ENCODE results near the gene MAP7D1. TPM values are rescaled to one million over a fixed set of nuclear protein-coding genes. Genes with fewer than 3 reads are reported as not detected.
"Not testable (repeated sequence)": the region's sequence is repeated elsewhere in the genome, so short reads cannot be mapped to it uniquely, and the experiment has no call there.

Gene MAP7D1
- total RNA-seq, 4 donors from 2014 or later: 74.3 to 187 (median 86.0) TPM

DNA sequence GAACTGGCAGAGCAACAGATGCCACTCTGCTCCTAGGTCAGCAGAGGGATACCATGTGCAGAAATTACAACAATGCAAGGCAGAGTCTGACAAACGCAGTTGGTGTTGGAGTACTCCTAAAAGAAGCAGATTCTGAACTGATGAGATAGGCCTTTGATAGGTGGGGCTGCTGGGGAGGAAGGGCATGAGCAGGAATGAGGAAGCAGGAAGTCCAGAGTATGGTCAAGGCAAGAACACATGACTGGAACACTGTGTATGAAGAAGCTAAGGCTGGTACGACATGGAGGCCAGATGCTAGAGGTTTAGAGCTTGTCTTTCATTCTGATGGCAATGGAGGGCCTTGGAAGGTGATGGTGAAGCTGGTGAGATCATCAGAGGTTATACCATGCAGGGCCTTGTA, 56.8 kb downstream of the MAP7D1 start:
- TF ChIP-seq POLR2AphosphoS5 (IDR thresholded peaks at IDR 0.05) (no peak), POLR2A (IDR thresholded peaks at IDR 0.05) (no peak), EP300 (IDR thresholded peaks at IDR 0.05; ENCODE audit: low read depth) (no peak)
- TF ChIP-seq, protein P1, sequence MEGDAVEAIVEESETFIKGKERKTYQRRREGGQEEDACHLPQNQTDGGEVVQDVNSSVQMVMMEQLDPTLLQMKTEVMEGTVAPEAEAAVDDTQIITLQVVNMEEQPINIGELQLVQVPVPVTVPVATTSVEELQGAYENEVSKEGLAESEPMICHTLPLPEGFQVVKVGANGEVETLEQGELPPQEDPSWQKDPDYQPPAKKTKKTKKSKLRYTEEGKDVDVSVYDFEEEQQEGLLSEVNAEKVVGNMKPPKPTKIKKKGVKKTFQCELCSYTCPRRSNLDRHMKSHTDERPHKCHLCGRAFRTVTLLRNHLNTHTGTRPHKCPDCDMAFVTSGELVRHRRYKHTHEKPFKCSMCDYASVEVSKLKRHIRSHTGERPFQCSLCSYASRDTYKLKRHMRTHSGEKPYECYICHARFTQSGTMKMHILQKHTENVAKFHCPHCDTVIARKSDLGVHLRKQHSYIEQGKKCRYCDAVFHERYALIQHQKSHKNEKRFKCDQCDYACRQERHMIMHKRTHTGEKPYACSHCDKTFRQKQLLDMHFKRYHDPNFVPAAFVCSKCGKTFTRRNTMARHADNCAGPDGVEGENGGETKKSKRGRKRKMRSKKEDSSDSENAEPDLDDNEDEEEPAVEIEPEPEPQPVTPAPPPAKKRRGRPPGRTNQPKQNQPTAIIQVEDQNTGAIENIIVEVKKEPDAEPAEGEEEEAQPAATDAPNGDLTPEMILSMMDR (IDR thresholded peaks at IDR 0.05): no peak
- Histone ChIP-seq H3K4me3 (no peak overlapping the region), H3K9me3 (no peaks in the 10 kb centered on the region), H3K27ac (no peak overlapping the region), H3K4me1 (no peaks in the 10 kb centered on the region), H3K27me3 (no peaks in the 10 kb centered on the region), H3K36me3 (no peaks in the 10 kb centered on the region)
- no peak for DNase-seq
- WGBS, 2 donors (ENCODE audit: low coverage in 1 of 2): 63 to 73% methylated on average over 2 of the region's 2 CpGs
- intact Hi-C loops (cut with DNase I; ENCODE audit: low total_unique reads): no loop called here
- in situ Hi-C loops (cut with MboI; ENCODE audit: low pct_ligation_motif_present in 1 of 4, low pct_unique_long_range_greater_than_20kb in 1 of 4, low sequenced_read_pairs in 3 of 4): no loop called here

GRCh38 chr1:36217670-36218069, 61.7 kb downstream of the MAP7D1 start:
- no peaks in the 10 kb centered on the region for H3K27me3 ChIP-seq
- peaks cover 0 to 2% (median 0%) of the 10 kb centered on the region in 4 donors for H3K4me1 ChIP-seq
- H3K36me3 ChIP-seq: no peaks in the 10 kb centered on the region
- 54 to 89% methylated on average over 1 to 2 of the region's 2 CpGs for WGBS, 2 donors (ENCODE audit: low coverage in 1 of 2)
- no peak for DNase-seq
- no peak overlapping the region for H3K27ac ChIP-seq
- H3K9me3 ChIP-seq: no peaks in the 10 kb centered on the region
- no peak for TF ChIP-seq POLR2A (IDR thresholded peaks at IDR 0.05)
- no peak for TF ChIP-seq EP300 (IDR thresholded peaks at IDR 0.05; ENCODE audit: low read depth)
- TF ChIP-seq POLR2AphosphoS5 (IDR thresholded peaks at IDR 0.05): no peak
- TF ChIP-seq, protein P1 (IDR thresholded peaks at IDR 0.05): no peak
- H3K4me3 ChIP-seq: no peak overlapping the region
- intact Hi-C loops (cut with DNase I; ENCODE audit: low total_unique reads): no loop called here
- in situ Hi-C loops (cut with MboI; ENCODE audit: low pct_ligation_motif_present in 1 of 4, low pct_unique_long_range_greater_than_20kb in 1 of 4, low sequenced_read_pairs in 3 of 4): no loop called here

- intact Hi-C loops (cut with DNase I; ENCODE audit: low total_unique reads): not testable (repeated sequence)
These were observed 65.9 kb downstream of the MAP7D1 start for GRCh38 chr1:36221901-36222300.

GRCh38 chr1:36222481-36223380, 66.8 kb downstream of the MAP7D1 start:
- no peak for TF ChIP-seq POLR2A (IDR thresholded peaks at IDR 0.05)
- TF ChIP-seq, protein P1 (IDR thresholded peaks at IDR 0.05): no peak
- no peak for TF ChIP-seq POLR2AphosphoS5 (IDR thresholded peaks at IDR 0.05)
- peak overlapping the region in 3 of 4 donors; percentile 65 to 74 (median 66) for H3K4me3 ChIP-seq
- in situ Hi-C loops (cut with MboI; ENCODE audit: low pct_ligation_motif_present in 1 of 4, low pct_unique_long_range_greater_than_20kb in 1 of 4, low sequenced_read_pairs in 3 of 4): no loop called here
- H3K9me3 ChIP-seq: no peaks in the 10 kb centered on the region
- intact Hi-C loops (cut with DNase I; ENCODE audit: low total_unique reads): no loop called here
- peak; percentile 11 for DNase-seq
- peaks cover 13 to 35% (median 34%) of the 10 kb centered on the region in 4 donors for H3K4me1 ChIP-seq
- H3K27me3 ChIP-seq: no peaks in the 10 kb centered on the region
- peak overlapping the region; percentile 95 to 99 (median 98) for H3K27ac ChIP-seq
- no peaks in the 10 kb centered on the region for H3K36me3 ChIP-seq
- WGBS, 2 donors (ENCODE audit: low coverage in 1 of 2): 71 to 86% methylated on average over 16 to 33 of the region's 33 CpGs

More at GRCh38 chr1:36221901-36222300, 65.9 kb downstream of the MAP7D1 start:
- in situ Hi-C loops (cut with MboI; ENCODE audit: low pct_ligation_motif_present in 1 of 4, low pct_unique_long_range_greater_than_20kb in 1 of 4, low sequenced_read_pairs in 3 of 4); H3K27me3 ChIP-seq; H3K4me3 ChIP-seq; H3K9me3 ChIP-seq; H3K36me3 ChIP-seq; H3K27ac ChIP-seq: not testable (repeated sequence)
- 91 to 100% methylated on average over 2 to 7 of the region's 7 CpGs for WGBS, 2 donors (ENCODE audit: low coverage in 1 of 2)
- peaks cover 11 to 30% (median 27%) of the 10 kb centered on the region in 4 donors for H3K4me1 ChIP-seq
- peak; percentile 11 for DNase-seq

Measured in transverse colon (tissue), 4 donors.